KMS-11 (cell line): ENCODE results near the gene CDH13.

Source experiments
- H2AFZ ChIP-seq: fragments of 200-600 bp; sonication (generic); 2 replicates; pipeline ENCODE4 v1.6.1; 2016; ENCODE audit warnings: antibody characterized with exemption, mixed run types, low read depth
- H3K27ac ChIP-seq: fragments of 200-600 bp; sonication (generic); 2 replicates; pipeline ENCODE4 v1.6.1; 2016; ENCODE audit warnings: mild to moderate bottlenecking, mixed run types
- H3K27me3 ChIP-seq: fragments of 200-600 bp; sonication (generic); 2 replicates; pipeline ENCODE4 v1.6.1; 2017; ENCODE audit warnings: mild to moderate bottlenecking, low read depth, mixed run types, moderate library complexity; ENCODE audit not compliant: insufficient read depth
- H3K36me3 ChIP-seq: fragments of 200-600 bp; sonication (generic); 2 replicates; pipeline ENCODE4 v1.6.1; 2017; ENCODE audit warnings: mild to moderate bottlenecking, mixed run types; ENCODE audit not compliant: insufficient read depth
- H3K4me1 ChIP-seq: fragments of 200-600 bp; sonication (generic); 2 replicates; pipeline ENCODE4 v1.6.1; 2016; ENCODE audit warnings: mild to moderate bottlenecking, low read depth, mixed run types; ENCODE audit not compliant: poor library complexity, severe bottlenecking
- H3K4me2 ChIP-seq: fragments of 200-600 bp; sonication (generic); 2 replicates; pipeline ENCODE4 v1.7.0; 2016; ENCODE audit warnings: mild to moderate bottlenecking, mixed run types
- H3K4me3 ChIP-seq: fragments of 200-600 bp; sonication (generic); IDR thresholded peaks from 2 replicates; pipeline ENCODE4 v1.6.1; 2017; ENCODE audit warnings: low read depth, low read length, mixed read lengths; ENCODE audit not compliant: insufficient read depth
- H3K79me2 ChIP-seq: fragments of 200-600 bp; sonication (generic); 2 replicates; pipeline ENCODE4 v1.6.1; 2016; ENCODE audit warnings: low read depth, mixed run types; ENCODE audit not compliant: insufficient read depth
- H3K9ac ChIP-seq: fragments of 200-600 bp; sonication (generic); 2 replicates; pipeline ENCODE4 v1.6.1; 2016; ENCODE audit warnings: mild to moderate bottlenecking, mixed run types
- H4K20me1 ChIP-seq: fragments of 200-600 bp; sonication (generic); 2 replicates; pipeline ENCODE4 v1.6.1; 2016; ENCODE audit warnings: mild to moderate bottlenecking, mixed run types; ENCODE audit not compliant: insufficient read depth
- TF ChIP-seq, protein P1 (sequence below): fragments of 200-600 bp; sonication (generic); conservative IDR thresholded peaks from 2 replicates; pipeline ENCODE4 v1.6.1; 2017; ENCODE audit warnings: low read depth, mild to moderate bottlenecking, antibody characterized with exemption, low read length, moderate library complexity, mixed read lengths

CDH13 gene

DNA sequence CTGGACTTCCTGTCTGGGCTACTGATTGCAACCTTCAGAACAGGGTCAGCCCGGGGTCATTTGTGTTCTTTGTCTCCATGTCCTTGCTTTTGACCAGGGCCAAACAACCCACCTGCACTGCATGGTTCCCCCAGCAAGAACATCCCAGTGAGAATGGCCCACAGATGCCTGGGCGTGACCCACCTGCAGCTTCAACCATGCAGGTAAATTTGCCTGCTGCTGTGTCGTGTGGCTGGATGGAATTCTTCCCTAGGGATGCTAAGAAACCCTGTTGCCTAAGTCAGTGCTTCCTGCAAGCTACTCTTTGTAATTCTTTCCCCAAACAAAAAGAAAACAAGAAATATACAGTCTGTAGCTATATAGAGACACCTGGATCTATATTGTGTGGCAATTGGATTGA lies 12.5 kb downstream of the CDH13 start:
- Histone ChIP-seq H3K4me2 (no peak overlapping the region), H3K27me3 (no peaks in the 10 kb centered on the region)
- TF ChIP-seq, protein P1, sequence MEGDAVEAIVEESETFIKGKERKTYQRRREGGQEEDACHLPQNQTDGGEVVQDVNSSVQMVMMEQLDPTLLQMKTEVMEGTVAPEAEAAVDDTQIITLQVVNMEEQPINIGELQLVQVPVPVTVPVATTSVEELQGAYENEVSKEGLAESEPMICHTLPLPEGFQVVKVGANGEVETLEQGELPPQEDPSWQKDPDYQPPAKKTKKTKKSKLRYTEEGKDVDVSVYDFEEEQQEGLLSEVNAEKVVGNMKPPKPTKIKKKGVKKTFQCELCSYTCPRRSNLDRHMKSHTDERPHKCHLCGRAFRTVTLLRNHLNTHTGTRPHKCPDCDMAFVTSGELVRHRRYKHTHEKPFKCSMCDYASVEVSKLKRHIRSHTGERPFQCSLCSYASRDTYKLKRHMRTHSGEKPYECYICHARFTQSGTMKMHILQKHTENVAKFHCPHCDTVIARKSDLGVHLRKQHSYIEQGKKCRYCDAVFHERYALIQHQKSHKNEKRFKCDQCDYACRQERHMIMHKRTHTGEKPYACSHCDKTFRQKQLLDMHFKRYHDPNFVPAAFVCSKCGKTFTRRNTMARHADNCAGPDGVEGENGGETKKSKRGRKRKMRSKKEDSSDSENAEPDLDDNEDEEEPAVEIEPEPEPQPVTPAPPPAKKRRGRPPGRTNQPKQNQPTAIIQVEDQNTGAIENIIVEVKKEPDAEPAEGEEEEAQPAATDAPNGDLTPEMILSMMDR = no peak

DNA sequence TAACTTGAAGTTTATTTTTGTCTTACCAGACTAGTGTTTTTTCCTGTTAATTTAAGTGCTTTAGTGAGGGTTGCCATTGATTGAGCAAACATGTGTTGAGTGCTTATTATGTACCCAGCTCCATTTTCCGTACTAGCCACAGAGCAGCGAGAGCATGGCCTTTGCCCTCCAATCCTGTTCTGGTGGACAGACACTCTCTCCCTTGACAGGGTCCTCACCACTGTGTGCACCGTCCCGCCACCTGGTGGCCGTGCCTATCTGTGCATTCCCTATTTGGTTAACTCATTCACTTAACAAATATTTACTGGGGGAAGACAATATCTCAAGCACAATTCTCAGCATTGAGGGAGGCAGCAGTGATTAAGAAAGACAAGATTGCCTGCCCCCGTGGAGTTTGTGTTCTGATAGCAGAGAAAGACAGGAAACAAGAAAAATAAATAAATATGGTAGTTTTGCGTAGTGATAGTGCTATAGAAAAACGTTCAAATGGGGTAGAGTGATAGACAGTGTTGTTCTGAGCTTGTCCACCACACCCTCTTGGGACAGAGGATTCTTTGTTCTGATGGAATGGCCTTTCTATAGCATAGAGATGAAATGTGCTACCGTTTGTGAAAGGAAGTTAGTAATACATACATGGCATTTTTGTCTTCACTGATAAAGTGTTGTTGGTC lies 13.0 kb downstream of the CDH13 start:
- Histone ChIP-seq H3K27ac (no peak overlapping the region), H2AFZ (no peak overlapping the region), H3K27me3 (no peaks in the 10 kb centered on the region), H3K79me2 (no peaks in the 10 kb centered on the region), H3K4me1 (peaks cover 33% of the 10 kb centered on the region), H4K20me1 (no peaks in the 10 kb centered on the region), H3K36me3 (no peaks in the 10 kb centered on the region), H3K9ac (no peak overlapping the region), H3K4me3 (no peak overlapping the region), H3K4me2 (no peak overlapping the region)
- TF ChIP-seq, protein P1 = peak; percentile 94

More for the DNA sequence above, 12.5 kb downstream of the CDH13 start:
- Histone ChIP-seq H4K20me1 (no peaks in the 10 kb centered on the region), H3K9ac (no peak overlapping the region), H3K36me3 (no peaks in the 10 kb centered on the region), H3K4me1 (peaks cover 28% of the 10 kb centered on the region), H3K27ac (no peak overlapping the region), H3K4me3 (no peak overlapping the region), H2AFZ (no peak overlapping the region), H3K79me2 (no peaks in the 10 kb centered on the region)

DNA sequence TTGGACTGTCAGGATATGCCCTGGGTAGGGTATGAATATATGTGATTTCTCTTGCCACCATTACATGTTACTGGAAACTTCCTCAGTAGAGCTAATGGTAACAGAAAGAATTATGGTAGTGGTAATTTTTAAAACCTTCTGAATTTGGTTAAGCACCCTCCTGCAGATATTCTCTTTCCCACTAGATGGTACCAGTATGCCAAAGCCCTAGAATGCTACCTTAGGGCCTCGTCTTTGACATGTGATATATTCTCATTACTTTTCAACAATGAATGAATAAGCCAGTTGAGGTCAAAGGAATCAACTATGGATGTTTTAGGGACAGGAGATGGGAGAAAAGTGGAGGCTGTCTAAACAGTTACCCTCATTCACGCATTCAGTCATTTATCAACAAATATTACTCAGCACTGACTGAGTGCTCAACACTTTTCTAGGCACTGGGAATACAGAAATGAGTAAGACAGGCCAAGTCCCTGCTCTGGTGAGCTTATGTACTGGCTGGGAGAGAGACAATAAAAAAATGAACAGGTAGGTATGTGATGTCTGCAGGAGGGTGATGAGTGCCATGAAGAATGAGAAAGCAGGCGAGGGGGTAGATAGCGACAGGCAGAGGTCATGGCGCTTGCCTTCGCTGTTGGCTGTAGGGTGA lies 14.7 kb downstream of the CDH13 start:
- TF ChIP-seq, protein P1 = 0 out of 2 replicates have a peak, but pooled peaks have one; percentile 25
- no peaks in the 10 kb centered on the region for H3K79me2 ChIP-seq
- H3K9ac ChIP-seq = no peak overlapping the region
- H3K27me3 ChIP-seq = no peaks in the 10 kb centered on the region
- H3K36me3 ChIP-seq = no peaks in the 10 kb centered on the region
- no peak overlapping the region for H2AFZ ChIP-seq
- H3K4me2 ChIP-seq = no peak overlapping the region
- peaks cover 42% of the 10 kb centered on the region for H3K4me1 ChIP-seq
- H3K4me3 ChIP-seq = no peak overlapping the region
- H3K27ac ChIP-seq = no peak overlapping the region
- H4K20me1 ChIP-seq = no peaks in the 10 kb centered on the region

DNA sequence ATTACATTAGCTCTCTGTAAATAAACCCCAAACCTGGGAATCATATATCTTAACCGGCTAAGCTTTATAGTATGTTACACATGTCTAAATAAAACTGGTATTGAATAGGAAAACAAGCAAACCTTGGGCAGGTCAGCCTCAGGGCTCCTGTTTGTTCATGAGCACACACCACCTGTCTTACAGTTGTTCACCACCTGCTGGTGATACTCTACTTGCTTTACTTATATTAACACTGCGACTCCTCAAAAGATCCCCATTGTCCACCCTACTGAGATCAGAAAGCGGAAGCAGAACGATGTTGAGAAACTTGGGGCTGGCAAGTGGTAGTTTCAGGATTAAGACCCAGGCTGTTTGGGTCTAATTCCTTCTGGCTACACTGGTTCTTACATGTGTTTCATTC lies 16.4 kb downstream of the CDH13 start:
- Histone ChIP-seq H2AFZ (no peak overlapping the region), H3K27ac (no peak overlapping the region), H3K79me2 (no peaks in the 10 kb centered on the region), H3K9ac (no peak overlapping the region), H3K4me2 (no peak overlapping the region; the same call in 1 of the 2 replicates), H4K20me1 (no peaks in the 10 kb centered on the region), H3K27me3 (no peaks in the 10 kb centered on the region), H3K4me1 (peaks cover 42% of the 10 kb centered on the region), H3K36me3 (no peaks in the 10 kb centered on the region), H3K4me3 (no peak overlapping the region)
- TF ChIP-seq, protein P1 = no peak
